Endothelial cell of umbilical vein (primary cell): ENCODE results near the gene AP4S1. TPM values are rescaled to one million over a fixed set of nuclear protein-coding genes. Genes with fewer than 3 reads are reported as not detected.

ENCODE experiments used
- BruUV-seq: library from RNA; stranded (reverse); fragments of 400-500 nt; replicated peaks from 2 replicates; lab custom pipeline; 2021; lab: Mats Ljungman, UMichigan
- CTCF ChIA-PET: fragments of 300-600, 350-600 bp; sonication (Branson Sonifier 250); formaldehyde crosslinking; loops from one replicate; lab custom pipeline; 2021; ENCODE audit warnings: antibody characterized with exemption, inconsistent platforms; lab: Charles Lee
- POLR2A ChIA-PET: fragments of 300-600, 350-600 bp; sonication (Branson Sonifier 250); formaldehyde crosslinking; loops from one replicate; lab custom pipeline; 2021; ENCODE audit warnings: antibody characterized with exemption, inconsistent platforms; lab: Charles Lee
- DNase-seq: peaks from one replicate; pipeline ENCODE4 v3.0.0-alpha.2; 2011; ENCODE audit warnings: low read depth, low spot score
- FAIRE-seq: peaks from 2 replicates; lab custom pipeline; 2011; peaks lifted over from hg19 to GRCh38; lab: Jason Lieb, UNC
- H2AFZ ChIP-seq: 2 replicates; pipeline ENCODE4 v1.6.0; 2012; ENCODE audit warnings: low read depth, low read length, control low read depth, inconsistent platforms
- H3K27ac ChIP-seq: 2 replicates; pipeline ENCODE4 v1.5.1; 2011; ENCODE audit warnings: low read depth, mild to moderate bottlenecking, control low read depth, low read length, moderate library complexity; ENCODE audit not compliant: insufficient read depth
- H3K27me3 ChIP-seq, 2 experiments: 2 replicates each; pipeline versions ENCODE4 v1.6.0 to v1.6.1; 2011; ENCODE audit warnings: low read length in 2 of 2, mixed read lengths in 1 of 2; ENCODE audit not compliant: control insufficient read depth in 2 of 2, insufficient read depth in 2 of 2
- H3K36me3 ChIP-seq, 2 experiments: 2 replicates in 1 of 2; 3 replicates in 1 of 2; pipeline ENCODE4 v1.5.1; 2011; ENCODE audit warnings: low read length in 2 of 2, mild to moderate bottlenecking in 1 of 2, moderate library complexity in 1 of 2; ENCODE audit not compliant: control insufficient read depth in 2 of 2, insufficient read depth in 2 of 2; ENCODE audit errors: extremely low read depth in 1 of 2
- H3K4me1 ChIP-seq: 3 replicates; pipeline ENCODE4 v1.5.1; 2011; ENCODE audit warnings: mild to moderate bottlenecking, low read length; ENCODE audit not compliant: control insufficient read depth, insufficient read depth; ENCODE audit errors: extremely low read depth
- H3K4me2 ChIP-seq: 2 replicates; pipeline ENCODE4 v1.6.1; 2011; ENCODE audit warnings: low read length, control low read depth, mixed read lengths; ENCODE audit not compliant: insufficient read depth
- H3K4me3 ChIP-seq, 3 experiments: fragments of 200-600 bp in 1 of 3; sonication (generic), shearing (Covaris generic) in 1 of 3; replicated peaks in 1 of 3; 2 replicates each; pipeline ENCODE4 v1.5.1; 2011 to 2016; ENCODE audit warnings: control low read depth in 3 of 3, low read length in 3 of 3, mild to moderate bottlenecking in 2 of 3, inconsistent platforms in 1 of 3, low read depth in 1 of 3, moderate library complexity in 1 of 3; ENCODE audit not compliant: insufficient read depth in 1 of 3
- H3K79me2 ChIP-seq: 2 replicates; pipeline ENCODE4 v1.6.0; 2012; ENCODE audit warnings: low read length, inconsistent platforms; ENCODE audit not compliant: control insufficient read depth, insufficient read depth
- H3K9ac ChIP-seq: replicated peaks from 2 replicates; pipeline ENCODE3; 2011; ENCODE audit warnings: low read length, control low read depth; ENCODE audit not compliant: insufficient read depth; ENCODE audit errors: extremely low read depth
- H3K9me1 ChIP-seq: replicated peaks from 3 replicates; pipeline ENCODE4 v1.6.0; 2011; ENCODE audit warnings: mild to moderate bottlenecking, low read length; ENCODE audit not compliant: control insufficient read depth, insufficient read depth; ENCODE audit errors: extremely low read depth
- H3K9me3 ChIP-seq: replicated peaks from 2 replicates; pipeline ENCODE4 v1.5.1; 2012; ENCODE audit warnings: low read length, inconsistent platforms; ENCODE audit not compliant: control insufficient read depth, insufficient read depth
- H4K20me1 ChIP-seq: replicated peaks from 2 replicates; pipeline ENCODE3; 2011; ENCODE audit warnings: mild to moderate bottlenecking, low read length; ENCODE audit not compliant: control insufficient read depth, insufficient read depth; ENCODE audit errors: extremely low read depth
- EZH2 ChIP-seq: IDR thresholded peaks from 2 replicates; pipeline ENCODE4 v1.6.1; 2012; ENCODE audit warnings: borderline replicate concordance, low read depth, mild to moderate bottlenecking, moderate library complexity, low read length, inconsistent platforms; ENCODE audit not compliant: severe bottlenecking
- FOS ChIP-seq: IDR thresholded peaks from 2 replicates; pipeline ENCODE4 v1.6.1; 2011; ENCODE audit warnings: mild to moderate bottlenecking, low read length, moderate library complexity, borderline replicate concordance; ENCODE audit not compliant: insufficient read depth
- GATA2 ChIP-seq: IDR thresholded peaks from 2 replicates; pipeline ENCODE4 v1.7.0; 2011; ENCODE audit warnings: low read depth, mild to moderate bottlenecking, moderate library complexity, mixed read lengths, low read length; ENCODE audit not compliant: insufficient read length, insufficient read depth
- JUN ChIP-seq: IDR thresholded peaks from 2 replicates; pipeline ENCODE4 v1.6.1; 2011; ENCODE audit warnings: borderline replicate concordance, low read depth; ENCODE audit not compliant: insufficient read length, insufficient read depth
- MYC ChIP-seq: IDR thresholded peaks from one replicate; pipeline ENCODE4 v1.6.1; 2011; ENCODE audit warnings: mild to moderate bottlenecking, low read depth, low read length
- POLR2A ChIP-seq: IDR thresholded peaks from 2 replicates; pipeline ENCODE4 v1.6.1; 2012; ENCODE audit warnings: low read depth, mild to moderate bottlenecking, control low read depth, low read length
- POLR2AphosphoS5 ChIP-seq: IDR thresholded peaks from 2 replicates; pipeline ENCODE4 v1.6.1; 2012; ENCODE audit warnings: low read depth, mild to moderate bottlenecking, control low read depth, low read length, moderate library complexity; ENCODE audit not compliant: insufficient read depth
- dilution Hi-C: fragments of 300-500 bp; cut with MboI; formaldehyde crosslinking; loops from one replicate; pipeline ENCODE4 v1.15.0; 2019; ENCODE audit warnings: low sequenced_read_pairs; ENCODE audit not compliant: extremely low pct_ligation_motif_present
- intact Hi-C: fragments of 100-400 bp; cut with micrococcal nuclease; formaldehyde crosslinking; loops from one replicate; pipeline ENCODE4 v1.10.0; 2022
- polyA plus RNA-seq, 4 experiments: library from polyadenylated mRNA; depleted of rRNA in 3 of 4; stranded (reverse) in 3 of 4; unstranded in 1 of 4; fragments of >200 nt; gene quantifications; 2 replicates each; pipeline versions ENCODE4 v1.2.1 to v1.2.3, GENCODE V29; 2011 to 2012; ENCODE audit warnings: missing spikeins in 1 of 4
- total RNA-seq: library from RNA; stranded (reverse); gene quantifications from 2 replicates; pipeline ENCODE4 v1.2.3, GENCODE V29; 2021
- TF ChIP-seq, protein P1 (sequence below): IDR thresholded peaks from 2 replicates; pipeline ENCODE4 v1.6.1; 2011; ENCODE audit not compliant: insufficient read depth, insufficient read length
- TF ChIP-seq, protein P2 (sequence below), 2 donors: IDR thresholded peaks; 1 replicate in 1 of 2; 2 replicates in 1 of 2; pipeline ENCODE4 v1.5.1; 2011; ENCODE audit warnings: low read length in 2 of 2, mild to moderate bottlenecking in 2 of 2, moderate library complexity in 2 of 2, control low read depth in 1 of 2, inconsistent platforms in 1 of 2, low read depth in 1 of 2; ENCODE audit not compliant: insufficient read depth in 1 of 2; ENCODE audit errors: extremely low read depth in 1 of 2

The AP4S1 gene
- total and polyA plus RNA-seq, 2 donors (not counting 3 experiments of a cell fraction or from before 2014, with no cell fraction given), result 2.8 to 7.2 TPM

DNA sequence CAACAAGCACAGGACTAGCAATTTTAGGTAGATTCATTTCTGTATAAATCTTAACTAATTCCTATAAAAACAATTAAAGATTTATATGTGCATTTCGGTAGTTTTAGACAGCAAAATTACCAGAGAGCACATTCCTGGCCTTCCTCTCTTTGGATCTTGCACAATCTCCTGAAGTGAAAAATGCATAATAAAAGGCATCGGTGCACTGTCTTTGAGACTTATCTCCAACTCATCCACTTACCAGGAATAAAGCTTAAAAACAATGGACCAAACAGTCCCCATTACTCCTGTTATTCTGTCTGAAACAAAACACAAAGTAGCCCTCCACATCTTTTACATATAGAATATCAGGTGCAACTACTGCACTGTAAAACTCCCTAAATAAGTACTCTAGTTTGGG, 112.9 kb downstream of the AP4S1 start:
- H3K9me3 ChIP-seq, result no peaks in the 10 kb centered on the region
- no peaks in the 10 kb centered on the region for H3K27me3 ChIP-seq
- POLR2A ChIA-PET, result no interaction called here
- H3K4me3 ChIP-seq, result no peak overlapping the region
- H3K4me2 ChIP-seq, result no peak overlapping the region
- peaks cover 8 to 37% of the 10 kb centered on the region in 2 experiments for H3K36me3 ChIP-seq
- no peaks in the 10 kb centered on the region for H3K4me1 ChIP-seq
- no peak for FAIRE-seq
- TF ChIP-seq FOS (no peak), EZH2 (no peak), POLR2AphosphoS5 (no peak), JUN (no peak)
- CTCF ChIA-PET, result interaction anchor here (1.0 kb wide), 1 partner anchor 10 kb away, joined by 3 read pairs; no protein-coding TSS in a partner anchor
- H3K27ac ChIP-seq, result no peak overlapping the region
- H3K9ac ChIP-seq, result no peak overlapping the region
- no peaks in the 10 kb centered on the region for H3K79me2 ChIP-seq
- no peak overlapping the region for H2AFZ ChIP-seq
- H3K9me1 ChIP-seq, result no peaks in the 10 kb centered on the region
- dilution Hi-C loops, result no loop called here
- intact Hi-C loops, result no loop called here
- no TSS peak for BruUV-seq
- H4K20me1 ChIP-seq, result no peaks in the 10 kb centered on the region
- DNase-seq, result no peak

DNA sequence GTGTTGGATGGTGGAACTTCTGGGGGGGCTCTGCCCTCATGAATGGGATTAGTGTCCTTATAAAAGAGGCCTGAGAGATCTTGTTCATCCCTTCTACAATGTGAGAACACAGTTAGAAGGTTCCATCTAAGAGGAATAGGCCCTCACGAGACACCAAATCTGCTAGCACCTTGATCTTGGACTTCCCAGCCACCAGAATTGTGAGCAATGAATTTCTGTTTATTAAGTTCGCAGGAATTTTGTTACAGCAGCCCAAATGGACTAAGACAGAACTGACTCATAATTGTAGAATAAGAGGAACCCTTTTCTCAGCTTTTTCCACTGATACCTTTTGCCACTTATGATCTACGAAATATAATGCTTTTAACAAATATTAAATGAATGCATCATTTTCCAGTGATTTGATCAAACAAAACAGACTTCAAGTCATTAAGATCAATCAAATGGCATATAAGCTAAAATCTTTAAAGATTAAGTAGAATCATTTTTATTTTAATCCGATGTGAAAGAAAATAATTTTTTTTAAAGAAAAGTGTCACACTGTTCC, 113.9 kb downstream of the AP4S1 start:
- POLR2A ChIA-PET, result no interaction called here
- Histone ChIP-seq H3K4me1 (no peaks in the 10 kb centered on the region), H4K20me1 (no peaks in the 10 kb centered on the region), H3K9me1 (no peaks in the 10 kb centered on the region), H3K27me3 (no peaks in the 10 kb centered on the region), H2AFZ (no peak overlapping the region), H3K9me3 (no peaks in the 10 kb centered on the region), H3K4me3 (no peak overlapping the region), H3K27ac (no peak overlapping the region), H3K9ac (no peak overlapping the region), H3K79me2 (no peaks in the 10 kb centered on the region), H3K36me3 (peaks cover 9 to 37% of the 10 kb centered on the region in 2 experiments), H3K4me2 (no peak overlapping the region)
- CTCF ChIA-PET, result interaction anchor here (0.7 to 2.0 kb wide), 2 partner anchors 10 to 187 kb away, joined by 3 to 9 read pairs; no protein-coding TSS in a partner anchor
- DNase-seq (no peak), FAIRE-seq (no peak)
- dilution Hi-C loops (no loop called here), intact Hi-C loops (no loop called here)
- TF ChIP-seq EZH2 (no peak), JUN (no peak), FOS (no peak), GATA2 (no peak), POLR2AphosphoS5 (no peak), MYC (no peak), POLR2A (no peak)
- TF ChIP-seq, protein P1, sequence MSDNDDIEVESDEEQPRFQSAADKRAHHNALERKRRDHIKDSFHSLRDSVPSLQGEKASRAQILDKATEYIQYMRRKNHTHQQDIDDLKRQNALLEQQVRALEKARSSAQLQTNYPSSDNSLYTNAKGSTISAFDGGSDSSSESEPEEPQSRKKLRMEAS, result no peak
- TF ChIP-seq, protein P2, sequence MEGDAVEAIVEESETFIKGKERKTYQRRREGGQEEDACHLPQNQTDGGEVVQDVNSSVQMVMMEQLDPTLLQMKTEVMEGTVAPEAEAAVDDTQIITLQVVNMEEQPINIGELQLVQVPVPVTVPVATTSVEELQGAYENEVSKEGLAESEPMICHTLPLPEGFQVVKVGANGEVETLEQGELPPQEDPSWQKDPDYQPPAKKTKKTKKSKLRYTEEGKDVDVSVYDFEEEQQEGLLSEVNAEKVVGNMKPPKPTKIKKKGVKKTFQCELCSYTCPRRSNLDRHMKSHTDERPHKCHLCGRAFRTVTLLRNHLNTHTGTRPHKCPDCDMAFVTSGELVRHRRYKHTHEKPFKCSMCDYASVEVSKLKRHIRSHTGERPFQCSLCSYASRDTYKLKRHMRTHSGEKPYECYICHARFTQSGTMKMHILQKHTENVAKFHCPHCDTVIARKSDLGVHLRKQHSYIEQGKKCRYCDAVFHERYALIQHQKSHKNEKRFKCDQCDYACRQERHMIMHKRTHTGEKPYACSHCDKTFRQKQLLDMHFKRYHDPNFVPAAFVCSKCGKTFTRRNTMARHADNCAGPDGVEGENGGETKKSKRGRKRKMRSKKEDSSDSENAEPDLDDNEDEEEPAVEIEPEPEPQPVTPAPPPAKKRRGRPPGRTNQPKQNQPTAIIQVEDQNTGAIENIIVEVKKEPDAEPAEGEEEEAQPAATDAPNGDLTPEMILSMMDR (IDR thresholded peaks at IDR 0.05; ENCODE audit: extremely low read depth in 1 of 2, insufficient read depth in 1 of 2, low read depth in 1 of 2, low read length in 2 of 2), result no peak
- no TSS peak for BruUV-seq
